Measurements from ENCODE around the gene GRM4. TPM values are rescaled to one million over a fixed set of nuclear protein-coding genes. Genes with fewer than 3 reads are reported as not detected.
A peak's percentile ranks its signal among the peaks of the same experiment; 100 is the strongest.

The GRM4 gene
- total RNA-seq, 1 experiment from 2014 or later, result 5.6 TPM

GRCh38 chr6:34067814-34068213, 78.1 kb downstream of the GRM4 start:
- Mint-ChIP-seq H3K36me3 (ENCODE audit: insufficient read depth in 1 of 3, low read depth in 3 of 3) (no peaks in the 10 kb centered on the region), H3K9me3 (no peaks in the 10 kb centered on the region), H3K27ac (no peak overlapping the region), H3K27me3 (ENCODE audit: low read depth) (peaks cover 3% of the 10 kb centered on the region; the same call in 1 of the 2 replicates), H3K4me1 (peaks cover 2 to 7% of the 10 kb centered on the region in 2 experiments; a peak in 2 of 4 replicates), H3K4me3 (no peak overlapping the region)
- no peak overlapping the region for H4K91ac ChIP-seq (ENCODE audit: insufficient read length, low read depth, low read length)
- H3K14ac ChIP-seq (ENCODE audit: insufficient read depth, low read length), result no peak overlapping the region
- DNase-seq, result peak; percentile 50
- no peaks in the 10 kb centered on the region for H4K20me1 ChIP-seq (ENCODE audit: control insufficient read depth, insufficient read depth, insufficient read length)
- H3K23me2 ChIP-seq (ENCODE audit: insufficient read length, low read depth, low read length, poor library complexity, severe bottlenecking), result no peaks in the 10 kb centered on the region
- no peaks in the 10 kb centered on the region for H3K4me1 ChIP-seq (ENCODE audit: insufficient read depth, low read length)
- no peak overlapping the region for H3K27ac ChIP-seq (ENCODE audit: insufficient read length, low read depth, low read length)
- WGBS (ENCODE audit: extremely low coverage, insufficient read length, low lambda C conversion rate), result no CpG with 5 or more reads among the region's 13 CpGs
- no peak overlapping the region for H3K56ac ChIP-seq (ENCODE audit: insufficient read length, low read depth, low read length)
- H3T11ph ChIP-seq (ENCODE audit: low read length), result no peak overlapping the region
- H3K79me1 ChIP-seq (ENCODE audit: insufficient read depth, low read depth, low read length, poor library complexity, severe bottlenecking), result no peaks in the 10 kb centered on the region
- H3K27me3 ChIP-seq (ENCODE audit: insufficient read depth, low read length), result no peaks in the 10 kb centered on the region
- H4K5ac ChIP-seq (ENCODE audit: insufficient read length, low read depth, low read length), result no peak overlapping the region
- no peaks in the 10 kb centered on the region for H3K9me3 ChIP-seq (ENCODE audit: control insufficient read depth, low read depth, low read length)
- H2BK15ac ChIP-seq (ENCODE audit: low read depth, low read length), result no peak overlapping the region
- no peak overlapping the region for H3K18ac ChIP-seq (ENCODE audit: insufficient read length, low read depth, low read length)
- H2BK20ac ChIP-seq (ENCODE audit: low read depth, low read length, poor library complexity, severe bottlenecking), result no peak overlapping the region
- TF ChIP-seq CTCF (conservative IDR thresholded peaks at IDR 0.05), result peak; percentile 47; the same call in 2 of the 3 replicates
- no peak overlapping the region for H3K23ac ChIP-seq (ENCODE audit: insufficient read length, low read depth, low read length)
- H2BK120ac ChIP-seq (ENCODE audit: low read depth, low read length, poor library complexity, severe bottlenecking), result no peak overlapping the region
- no peak overlapping the region for H4K8ac ChIP-seq (replicated peaks; ENCODE audit: insufficient read length, low read depth, low read length)
- H2AK5ac ChIP-seq (ENCODE audit: insufficient read length, low read length), result no peak overlapping the region
- H3K4me2 ChIP-seq (ENCODE audit: insufficient read depth, insufficient read length, low read length), result no peak overlapping the region
- H2BK12ac ChIP-seq (ENCODE audit: insufficient read length, low read depth, low read length), result no peak overlapping the region
- no peak overlapping the region for H2AFZ ChIP-seq (ENCODE audit: low read length)
- H2BK5ac ChIP-seq (ENCODE audit: insufficient read length, low read length), result no peak overlapping the region
- no peak overlapping the region for H3K4ac ChIP-seq (ENCODE audit: low read depth, low read length)
- H3K79me2 ChIP-seq (ENCODE audit: insufficient read depth, low read length), result no peaks in the 10 kb centered on the region
- no peak overlapping the region for H3K9ac ChIP-seq (ENCODE audit: extremely low read depth, insufficient read length, low read length)

Data from H9 (cell line).